SK-N-SH (cell line): Measurements from ENCODE around the gene CLDN7. TPM values are rescaled to one million over a fixed set of nuclear protein-coding genes. Genes with fewer than 3 reads are reported as not detected.
A peak's percentile ranks its signal among the peaks of the same experiment; 100 is the strongest.

Experiments
- CTCF ChIA-PET: fragments of 300-600, 350-600 bp; formaldehyde crosslinking; extraction: SDS; loops from one replicate; lab custom pipeline; 2021; lab: Yijun Ruan, JAX
- POLR2A ChIA-PET: fragments of 350-600 bp; sonication (Branson Sonifier 250); formaldehyde crosslinking; extraction: SDS; loops from one replicate; lab custom pipeline; 2020; ENCODE audit warnings: antibody characterized with exemption, inconsistent platforms; lab: Yijun Ruan, JAX
- DNase-seq: peaks from one replicate; pipeline ENCODE4 v3.0.0; 2012
- H2AFZ ChIP-seq: fragments of 200-600 bp; sonication (generic); 2 replicates; pipeline ENCODE4 v1.8.1; 2016; ENCODE audit warnings: antibody characterized with exemption, mild to moderate bottlenecking, low read depth
- H3F3A ChIP-seq: fragments of 200-600 bp; sonication (generic); replicated peaks from 2 replicates; pipeline ENCODE3; 2016; ENCODE audit warnings: antibody characterized with exemption, mild to moderate bottlenecking; ENCODE audit not compliant: insufficient read depth
- H3K27ac ChIP-seq, 2 experiments: fragments of 200-500 bp in 1 of 2; fragments of 200-600 bp in 1 of 2; sonication (Bioruptor generic) in 1 of 2; sonication (generic), shearing (Covaris generic) in 1 of 2; 2 replicates each; pipeline versions ENCODE4 v1.5.1 to v1.6.1; 2014 to 2016; ENCODE audit warnings: low read depth in 2 of 2, inconsistent platforms in 1 of 2, low read length in 1 of 2, mild to moderate bottlenecking in 1 of 2, mixed read lengths in 1 of 2
- H3K27me3 ChIP-seq: fragments of 200-600 bp; sonication (generic), shearing (Covaris generic); 2 replicates; pipeline ENCODE4 v1.6.1; 2016; ENCODE audit warnings: mixed run types; ENCODE audit not compliant: insufficient read depth
- H3K36me3 ChIP-seq, 2 experiments: fragments of 200-500 bp in 1 of 2; fragments of 200-600 bp in 1 of 2; sonication (Bioruptor generic) in 1 of 2; sonication (generic) in 1 of 2; replicated peaks in 1 of 2; 2 replicates each; pipeline versions ENCODE3 to v1.5.1; 2014 to 2016; ENCODE audit warnings: low read length in 1 of 2, mild to moderate bottlenecking in 1 of 2; ENCODE audit not compliant: insufficient read depth in 2 of 2, control insufficient read depth in 1 of 2
- H3K4me1 ChIP-seq, 2 experiments: fragments of 200-500 bp in 1 of 2; fragments of 200-600 bp in 1 of 2; sonication (Bioruptor generic) in 1 of 2; sonication (generic), shearing (Covaris generic) in 1 of 2; 2 replicates each; pipeline versions ENCODE4 v1.5.1 to v1.6.1; 2014 to 2016; ENCODE audit warnings: low read depth in 1 of 2, low read length in 1 of 2, mixed run types in 1 of 2; ENCODE audit not compliant: insufficient read depth in 2 of 2, control insufficient read depth in 1 of 2
- H3K4me2 ChIP-seq: fragments of 200-600 bp; sonication (generic), shearing (Covaris generic); 2 replicates; pipeline ENCODE4 v1.6.1; 2017; ENCODE audit warnings: mixed run types
- H3K4me3 ChIP-seq, 2 experiments: fragments of 200-500 bp in 1 of 2; fragments of 200-600 bp in 1 of 2; sonication (Bioruptor generic) in 1 of 2; sonication (generic), shearing (Covaris generic) in 1 of 2; 2 replicates each; pipeline versions ENCODE4 v1.5.1 to v1.8.1; 2014 to 2016; ENCODE audit warnings: low read depth in 2 of 2, inconsistent platforms in 1 of 2, low read length in 1 of 2, mild to moderate bottlenecking in 1 of 2, mixed read lengths in 1 of 2, moderate library complexity in 1 of 2
- H3K79me2 ChIP-seq: fragments of 200-600 bp; sonication (generic); 2 replicates; pipeline ENCODE4 v1.8.1; 2017; ENCODE audit warnings: mild to moderate bottlenecking; ENCODE audit not compliant: insufficient read depth
- H3K9ac ChIP-seq: fragments of 200-600 bp; sonication (generic); 2 replicates; pipeline ENCODE4 v1.6.1; 2017; ENCODE audit warnings: mixed run types
- H3K9me2 ChIP-seq: fragments of 200-600 bp; sonication (generic); 2 replicates; pipeline ENCODE4 v1.6.1; 2017; ENCODE audit warnings: mixed run types
- H3K9me3 ChIP-seq: fragments of 200-600 bp; sonication (generic); 2 replicates; pipeline ENCODE4 v1.6.1; 2017; ENCODE audit warnings: mixed run types, mild to moderate bottlenecking, moderate library complexity
- H4K20me1 ChIP-seq: fragments of 200-600 bp; sonication (generic); 2 replicates; pipeline ENCODE4 v1.6.1; 2017; ENCODE audit warnings: mild to moderate bottlenecking, mixed run types; ENCODE audit not compliant: insufficient read depth
- CHD2 ChIP-seq: fragments of 150-350 bp; IDR thresholded peaks from 2 replicates; pipeline ENCODE4 v1.6.1; 2018; ENCODE audit warnings: low read length; ENCODE audit not compliant: partially characterized antibody
- EZH2phosphoT487 ChIP-seq: fragments of 200-600 bp; sonication (generic); IDR thresholded peaks from 2 replicates; pipeline ENCODE4 v1.6.1; 2017; ENCODE audit warnings: low read depth, mixed run types, mild to moderate bottlenecking, antibody characterized with exemption, moderate library complexity, borderline replicate concordance
- FOSL2 ChIP-seq: IDR thresholded peaks from 2 replicates; pipeline ENCODE4 v1.4.0; 2012; ENCODE audit warnings: low read depth, mild to moderate bottlenecking, moderate library complexity, borderline replicate concordance
- FOXM1 ChIP-seq: IDR thresholded peaks from 2 replicates; pipeline ENCODE4 v1.4.0; 2012; ENCODE audit warnings: low read depth, mild to moderate bottlenecking
- GABPA ChIP-seq: IDR thresholded peaks from 2 replicates; pipeline ENCODE4 v1.4.0; 2012; ENCODE audit warnings: low read depth, mild to moderate bottlenecking
- GATA2 ChIP-seq: sonication (generic); formaldehyde crosslinking; IDR thresholded peaks from 2 replicates; pipeline ENCODE4 v1.5.0; 2020; ENCODE audit warnings: mild to moderate bottlenecking, missing genetic modification reagents
- MEF2A ChIP-seq: IDR thresholded peaks from 2 replicates; pipeline ENCODE4 v1.4.0; 2012; ENCODE audit warnings: low read depth, borderline replicate concordance
- MXI1 ChIP-seq: IDR thresholded peaks from 2 replicates; pipeline ENCODE4 v1.6.1; 2012; ENCODE audit warnings: mild to moderate bottlenecking, low read depth, low read length, improper control_type of control experiment
- NFIC ChIP-seq: IDR thresholded peaks from 2 replicates; pipeline ENCODE4 v1.4.0; 2012; ENCODE audit warnings: borderline replicate concordance
- NRF1 ChIP-seq: IDR thresholded peaks from 2 replicates; pipeline ENCODE4 v1.6.1; 2012; ENCODE audit warnings: low read depth, mild to moderate bottlenecking, low read length
- POLR2AphosphoS5 ChIP-seq: IDR thresholded peaks from 2 replicates; pipeline ENCODE4 v1.6.1; 2012; ENCODE audit warnings: low read depth, low read length
- RFX5 ChIP-seq: IDR thresholded peaks from 2 replicates; pipeline ENCODE4 v1.6.1; 2012; ENCODE audit warnings: mild to moderate bottlenecking, improper control_type of control experiment, low read length
- RXRA ChIP-seq: IDR thresholded peaks from 2 replicates; pipeline ENCODE4 v1.4.0; 2012; ENCODE audit warnings: low read depth, mild to moderate bottlenecking, borderline replicate concordance
- SIN3A ChIP-seq: IDR thresholded peaks from 2 replicates; pipeline ENCODE4 v1.6.1; 2012; ENCODE audit warnings: low read depth, mild to moderate bottlenecking, low read length, moderate library complexity, borderline replicate concordance
- TAF1 ChIP-seq: IDR thresholded peaks from 2 replicates; pipeline ENCODE4 v1.6.1; 2012; ENCODE audit warnings: low read depth, mild to moderate bottlenecking, low read length, moderate library complexity, borderline replicate concordance
- TEAD4 ChIP-seq: IDR thresholded peaks from 2 replicates; pipeline ENCODE4 v1.4.0; 2012; ENCODE audit warnings: mild to moderate bottlenecking, borderline replicate concordance; ENCODE audit not compliant: insufficient read depth
- WGBS: methylation state at CpG from one replicate; pipeline ENCODE4 v1.1.6; 2017; ENCODE audit warnings: low lambda C conversion rate; 5-methylcytosine and 5-hydroxymethylcytosine counted together
- polyA plus RNA-seq, 3 experiments: library from polyadenylated mRNA; depleted of rRNA; stranded (reverse); fragments of >200 nt; gene quantifications; 2 replicates each; pipeline ENCODE4 v1.2.3, GENCODE V29; 2012
- TF ChIP-seq, protein P1 (sequence below): IDR thresholded peaks from 2 replicates; pipeline ENCODE4; 2012
- TF ChIP-seq, protein P2 (sequence below): fragments of 150-350 bp; IDR thresholded peaks from 2 replicates; pipeline ENCODE4 v1.6.1; 2016; ENCODE audit warnings: mild to moderate bottlenecking, low read depth, low read length
- TF ChIP-seq, protein P3 (sequence below): fragments of 200-600 bp; sonication (generic); IDR thresholded peaks from 2 replicates; pipeline ENCODE4 v1.6.1; 2017; ENCODE audit warnings: antibody characterized with exemption, mild to moderate bottlenecking, moderate library complexity

The CLDN7 gene
- polyA plus RNA-seq, 1 of the 3 experiments (the other 2 are of a cell fraction), result 5.0 TPM

DNA sequence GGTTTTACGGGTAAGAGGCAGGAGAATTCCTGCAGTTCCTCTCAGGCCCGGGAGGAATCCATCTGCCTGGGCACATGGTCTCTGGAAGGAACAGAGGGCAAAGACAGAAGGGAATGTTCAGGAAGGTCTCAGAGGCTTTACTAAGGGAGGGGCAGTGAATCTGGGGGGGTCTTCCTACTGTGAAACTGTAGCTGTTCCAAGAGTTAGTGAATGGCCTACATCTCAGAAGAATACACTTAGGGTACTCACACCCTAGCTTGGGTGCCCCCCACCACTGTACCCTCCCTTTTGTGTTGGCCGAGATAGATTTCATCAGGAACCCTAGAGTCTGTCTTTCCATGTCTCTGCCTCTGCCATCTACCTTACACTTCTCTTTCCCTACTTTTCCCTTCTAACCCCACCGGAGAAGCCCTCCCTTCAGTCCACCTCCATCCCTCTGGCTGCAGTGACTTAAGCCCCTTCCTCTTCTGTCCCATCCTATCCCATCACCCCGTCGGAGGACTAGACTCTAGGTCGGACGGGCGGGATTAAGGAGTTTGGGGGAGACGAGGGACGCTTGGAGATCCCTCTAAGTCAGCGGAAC, 43.0 kb downstream of the CLDN7 start:
- Histone ChIP-seq H3K9ac (peak overlapping the region; percentile 88; the same call in 1 of the 2 replicates), H3K4me1 (peaks cover 20 to 56% of the 10 kb centered on the region in 2 experiments; a peak in 3 of 4 replicates), H2AFZ (peak overlapping the region; percentile 68), H3F3A (peaks cover 52% of the 10 kb centered on the region), H3K4me3 (peak overlapping the region; percentile 79 to 99), H4K20me1 (peaks cover 4% of the 10 kb centered on the region; the same call in 1 of the 2 replicates), H3K79me2 (peaks cover 40% of the 10 kb centered on the region), H3K9me3 (no peaks in the 10 kb centered on the region), H3K36me3 (peaks cover 23% of the 10 kb centered on the region in 2 experiments), H3K27ac (peak overlapping the region; percentile 76 to 89; a peak in 3 of 4 replicates), H3K9me2 (no peaks in the 10 kb centered on the region), H3K4me2 (peak overlapping the region; percentile 100), H3K27me3 (no peaks in the 10 kb centered on the region)
- WGBS, result 19% methylated on average over 12 of the region's 12 CpGs
- ChIA-PET POLR2A (interaction anchor here (0.6 to 2.7 kb wide), 8 partner anchors 13 to 364 kb away, joined by 3 to 11 read pairs (median 4); partner anchors contain the start of genes DVL2, MPDU1 and NEURL4), CTCF (interaction anchor here (0.6 to 4.3 kb wide), 7 partner anchors 11 to 1094 kb away, joined by 3 to 44 read pairs (median 15); partner anchors contain the start of genes DVL2, GABARAP and PHF23)
- TF ChIP-seq TAF1, result no peak
- no peak for TF ChIP-seq CHD2
- 0 out of 2 replicates have a peak, but pooled peaks have one; percentile 70 for TF ChIP-seq POLR2AphosphoS5
- no peak for DNase-seq

DNA sequence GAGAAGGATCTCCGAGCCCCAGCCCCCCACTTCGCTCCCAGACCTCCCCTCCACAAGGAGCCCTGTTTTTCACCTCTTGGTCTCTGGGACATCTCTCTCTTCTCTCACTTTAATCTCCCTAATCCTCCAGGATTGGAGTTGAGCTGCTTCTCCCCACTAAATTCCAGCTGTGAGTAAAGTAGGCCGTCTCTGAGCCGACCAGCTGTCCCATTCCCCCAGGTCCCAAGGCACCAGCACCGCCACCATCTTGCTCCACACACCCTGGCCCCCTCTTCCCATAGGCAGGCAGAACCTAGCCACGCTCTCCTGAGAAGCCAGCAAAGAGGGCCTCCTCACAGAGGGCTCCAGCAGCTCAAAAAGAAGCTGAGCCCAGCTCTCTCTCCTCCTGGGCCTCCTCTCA, 43.5 kb downstream of the CLDN7 start:
- Histone ChIP-seq H3K4me3 (no peak overlapping the region), H3K36me3 (peaks cover 18 to 22% of the 10 kb centered on the region in 2 experiments), H3K9me2 (no peaks in the 10 kb centered on the region), H3K27me3 (no peaks in the 10 kb centered on the region), H3F3A (peaks cover 52% of the 10 kb centered on the region), H2AFZ (no peak overlapping the region; the same call in 1 of the 2 replicates), H3K9ac (no peak overlapping the region), H3K4me2 (0 out of 2 replicates have a peak overlapping the region, but pooled peaks have one; percentile 100), H3K4me1 (peaks cover 20 to 60% of the 10 kb centered on the region in 2 experiments; a peak in 3 of 4 replicates), H3K9me3 (no peaks in the 10 kb centered on the region), H3K27ac (peak overlapping the region in 1 of 2 experiments; percentile 76; a peak in 1 of 4 replicates), H3K79me2 (peaks cover 45% of the 10 kb centered on the region), H4K20me1 (peaks cover 8% of the 10 kb centered on the region)
- POLR2A ChIA-PET, result interaction anchor here (1.2 to 1.5 kb wide), 2 partner anchors 14 to 16 kb away, joined by 3 to 10 read pairs; partner anchors contain the start of gene DVL2
- CTCF ChIA-PET, result interaction anchor here (0.6 to 4.3 kb wide), 3 partner anchors 13 to 94 kb away, joined by 3 to 44 read pairs (median 26); partner anchors contain the start of genes DVL2 and PHF23
- DNase-seq, result no peak
- WGBS, result 78% methylated on average over 6 of the region's 6 CpGs
- TF ChIP-seq MXI1, result no peak
- TF ChIP-seq NRF1, result no peak
- TF ChIP-seq, protein P1, sequence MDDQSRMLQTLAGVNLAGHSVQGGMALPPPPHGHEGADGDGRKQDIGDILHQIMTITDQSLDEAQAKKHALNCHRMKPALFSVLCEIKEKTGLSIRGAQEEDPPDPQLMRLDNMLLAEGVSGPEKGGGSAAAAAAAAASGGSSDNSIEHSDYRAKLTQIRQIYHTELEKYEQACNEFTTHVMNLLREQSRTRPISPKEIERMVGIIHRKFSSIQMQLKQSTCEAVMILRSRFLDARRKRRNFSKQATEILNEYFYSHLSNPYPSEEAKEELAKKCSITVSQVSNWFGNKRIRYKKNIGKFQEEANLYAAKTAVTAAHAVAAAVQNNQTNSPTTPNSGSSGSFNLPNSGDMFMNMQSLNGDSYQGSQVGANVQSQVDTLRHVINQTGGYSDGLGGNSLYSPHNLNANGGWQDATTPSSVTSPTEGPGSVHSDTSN, result no peak
- no peak for TF ChIP-seq RFX5
- no peak for TF ChIP-seq TEAD4
- TF ChIP-seq GATA2, result no peak
- no peak for TF ChIP-seq POLR2AphosphoS5
- no peak for TF ChIP-seq SIN3A
- TF ChIP-seq, protein P2, sequence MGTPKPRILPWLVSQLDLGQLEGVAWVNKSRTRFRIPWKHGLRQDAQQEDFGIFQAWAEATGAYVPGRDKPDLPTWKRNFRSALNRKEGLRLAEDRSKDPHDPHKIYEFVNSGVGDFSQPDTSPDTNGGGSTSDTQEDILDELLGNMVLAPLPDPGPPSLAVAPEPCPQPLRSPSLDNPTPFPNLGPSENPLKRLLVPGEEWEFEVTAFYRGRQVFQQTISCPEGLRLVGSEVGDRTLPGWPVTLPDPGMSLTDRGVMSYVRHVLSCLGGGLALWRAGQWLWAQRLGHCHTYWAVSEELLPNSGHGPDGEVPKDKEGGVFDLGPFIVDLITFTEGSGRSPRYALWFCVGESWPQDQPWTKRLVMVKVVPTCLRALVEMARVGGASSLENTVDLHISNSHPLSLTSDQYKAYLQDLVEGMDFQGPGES, result no peak
- TF ChIP-seq RXRA, result no peak
- TF ChIP-seq, protein P3, sequence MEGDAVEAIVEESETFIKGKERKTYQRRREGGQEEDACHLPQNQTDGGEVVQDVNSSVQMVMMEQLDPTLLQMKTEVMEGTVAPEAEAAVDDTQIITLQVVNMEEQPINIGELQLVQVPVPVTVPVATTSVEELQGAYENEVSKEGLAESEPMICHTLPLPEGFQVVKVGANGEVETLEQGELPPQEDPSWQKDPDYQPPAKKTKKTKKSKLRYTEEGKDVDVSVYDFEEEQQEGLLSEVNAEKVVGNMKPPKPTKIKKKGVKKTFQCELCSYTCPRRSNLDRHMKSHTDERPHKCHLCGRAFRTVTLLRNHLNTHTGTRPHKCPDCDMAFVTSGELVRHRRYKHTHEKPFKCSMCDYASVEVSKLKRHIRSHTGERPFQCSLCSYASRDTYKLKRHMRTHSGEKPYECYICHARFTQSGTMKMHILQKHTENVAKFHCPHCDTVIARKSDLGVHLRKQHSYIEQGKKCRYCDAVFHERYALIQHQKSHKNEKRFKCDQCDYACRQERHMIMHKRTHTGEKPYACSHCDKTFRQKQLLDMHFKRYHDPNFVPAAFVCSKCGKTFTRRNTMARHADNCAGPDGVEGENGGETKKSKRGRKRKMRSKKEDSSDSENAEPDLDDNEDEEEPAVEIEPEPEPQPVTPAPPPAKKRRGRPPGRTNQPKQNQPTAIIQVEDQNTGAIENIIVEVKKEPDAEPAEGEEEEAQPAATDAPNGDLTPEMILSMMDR, result no peak
- no peak for TF ChIP-seq EZH2phosphoT487
- TF ChIP-seq FOXM1, result no peak
- TF ChIP-seq GABPA, result no peak
- no peak for TF ChIP-seq MEF2A
- TF ChIP-seq FOSL2, result no peak
- no peak for TF ChIP-seq NFIC
